CD14-positive monocyte (primary cell): Measurements from ENCODE around the gene TNFSF13. TPM values are rescaled to one million over a fixed set of nuclear protein-coding genes. Genes with fewer than 3 reads are reported as not detected.

Experiments used
- DNase-seq, 3 donors: peaks; one replicate each; pipeline ENCODE4 v3.0.0-alpha.2; 2011 to 2022
- H2AFZ ChIP-seq: 2 replicates; pipeline ENCODE4 v1.6.0; 2012; ENCODE audit warnings: mild to moderate bottlenecking, low read depth, low read length, inconsistent platforms; ENCODE audit not compliant: insufficient read depth, poor library complexity, severe bottlenecking
- H3K27ac ChIP-seq, 2 donors: 1 replicate in 1 of 2; 2 replicates in 1 of 2; pipeline ENCODE4 v1.5.1; 2012 to 2013; ENCODE audit warnings: low read length in 2 of 2, control low read depth in 1 of 2, inconsistent platforms in 1 of 2, low read depth in 1 of 2, mild to moderate bottlenecking in 1 of 2
- H3K27me3 ChIP-seq, 2 donors: one replicate each; pipeline versions ENCODE4 v1.6.0 to v1.6.1; 2011 to 2013; ENCODE audit warnings: low read length in 2 of 2; ENCODE audit not compliant: control insufficient read depth in 2 of 2, insufficient read depth in 2 of 2
- H3K36me3 ChIP-seq, 2 donors: replicated peaks in 1 of 2; 1 replicate in 1 of 2; 2 replicates in 1 of 2; pipeline versions ENCODE4 v1.5.1 to v1.6.1; 2012 to 2013; ENCODE audit warnings: low read length in 2 of 2, control low read depth in 1 of 2, inconsistent platforms in 1 of 2, mild to moderate bottlenecking in 1 of 2; ENCODE audit not compliant: insufficient read depth in 2 of 2, control insufficient read depth in 1 of 2
- H3K4me1 ChIP-seq, 2 donors: 1 replicate in 1 of 2; 2 replicates in 1 of 2; pipeline versions ENCODE4 v1.5.1 to v1.6.1; 2012 to 2013; ENCODE audit warnings: low read length in 2 of 2, control low read depth in 1 of 2, inconsistent platforms in 1 of 2, mild to moderate bottlenecking in 1 of 2, moderate library complexity in 1 of 2; ENCODE audit not compliant: insufficient read depth in 2 of 2, control insufficient read depth in 1 of 2
- H3K4me2 ChIP-seq: replicated peaks from 2 replicates; pipeline ENCODE3; 2012; ENCODE audit warnings: low read length, moderate library complexity, mild to moderate bottlenecking; ENCODE audit not compliant: poor library complexity, severe bottlenecking; ENCODE audit errors: extremely low read depth
- H3K4me3 ChIP-seq, 3 experiments: fragments of 200-600 bp in 1 of 3; sonication (generic) in 1 of 3; replicated peaks in 1 of 3; 1 replicate in 2 of 3; 2 replicates in 1 of 3; pipeline ENCODE4 v1.5.1; 2011 to 2013; ENCODE audit warnings: low read length in 3 of 3, mild to moderate bottlenecking in 3 of 3, control low read depth in 2 of 3, low read depth in 2 of 3, inconsistent platforms in 1 of 3, moderate library complexity in 1 of 3
- H3K79me2 ChIP-seq: 2 replicates; pipeline ENCODE4 v1.6.0; 2012; ENCODE audit warnings: mild to moderate bottlenecking, control low read depth, inconsistent platforms, low read length, moderate library complexity; ENCODE audit not compliant: insufficient read depth
- H3K9ac ChIP-seq: 2 replicates; pipeline ENCODE4 v1.6.0; 2017; ENCODE audit warnings: low read length, mild to moderate bottlenecking; ENCODE audit not compliant: insufficient read depth, poor library complexity, severe bottlenecking
- H3K9me3 ChIP-seq, 2 donors: replicated peaks in 1 of 2; 1 replicate in 1 of 2; 2 replicates in 1 of 2; pipeline versions ENCODE4 v1.5.1 to v1.6.1; 2012 to 2013; ENCODE audit warnings: low read length in 2 of 2, control low read depth in 1 of 2; ENCODE audit not compliant: control insufficient read depth in 1 of 2, insufficient read depth in 1 of 2
- H4K20me1 ChIP-seq: 2 replicates; pipeline ENCODE4 v1.6.0; 2012; ENCODE audit warnings: mild to moderate bottlenecking, low read length, control low read depth, moderate library complexity; ENCODE audit not compliant: insufficient read depth
- H3K27ac Mint-ChIP-seq, 7 donors: one replicate each; pipeline ENCODE4 v1.8.0; 2020; ENCODE audit warnings: mild to moderate bottlenecking in 7 of 7, mixed read lengths in 7 of 7, moderate library complexity in 6 of 7, inconsistent platforms in 2 of 7
- H3K27me3 Mint-ChIP-seq, 3 donors: one replicate each; pipeline ENCODE4 v1.8.0; 2021 to 2022; ENCODE audit warnings: low read depth in 3 of 3, mild to moderate bottlenecking in 3 of 3, mixed read lengths in 3 of 3, moderate library complexity in 3 of 3, inconsistent platforms in 1 of 3
- H3K36me3 Mint-ChIP-seq, 2 donors: one replicate each; pipeline ENCODE4 v1.8.0; 2020; ENCODE audit warnings: mixed read lengths in 2 of 2, inconsistent platforms in 1 of 2, mild to moderate bottlenecking in 1 of 2
- H3K4me1 Mint-ChIP-seq: one replicate; pipeline ENCODE4 v1.8.0; 2020; ENCODE audit warnings: mild to moderate bottlenecking, mixed read lengths
- H3K4me3 Mint-ChIP-seq, 2 donors: one replicate each; pipeline ENCODE4 v1.8.0; 2020; ENCODE audit warnings: mild to moderate bottlenecking in 2 of 2, mixed read lengths in 2 of 2, moderate library complexity in 1 of 2
- H3K9me3 Mint-ChIP-seq, 7 donors: one replicate each; pipeline ENCODE4 v1.8.0; 2020 to 2022; ENCODE audit warnings: mixed read lengths in 7 of 7, mild to moderate bottlenecking in 6 of 7, moderate library complexity in 6 of 7, inconsistent platforms in 2 of 7
- WGBS: methylation state at CpG from one replicate; pipeline ENCODE4 v1.1.5; 2013; ENCODE audit warnings: missing lambda C conversion rate; ENCODE audit not compliant: insufficient coverage; 5-methylcytosine and 5-hydroxymethylcytosine counted together
- intact Hi-C, 2 donors: fragments of 100-400 bp; cut with micrococcal nuclease; formaldehyde crosslinking; loops; one replicate each; pipeline versions ENCODE4 v1.15.0 to v1.15.1; 2023
- polyA plus RNA-seq, 3 donors: library from polyadenylated mRNA; depleted of rRNA in 1 of 3; unstranded in 2 of 3; stranded (reverse) in 1 of 3; fragments of 300-500 nt in 2 of 3; fragments of >200 nt in 1 of 3; fragmentation: Illumina TruSeq in 2 of 3; gene quantifications; 1 replicate in 2 of 3; 2 replicates in 1 of 3; pipeline ENCODE4 v1.2.3, GENCODE V29; 2012 to 2021
- TF ChIP-seq, protein P1 (sequence below): fragments of 200-600 bp; IDR thresholded peaks from one replicate; pipeline ENCODE4 v1.8.0; 2022; ENCODE audit warnings: antibody characterized with exemption, mild to moderate bottlenecking

Gene TNFSF13
- polyA plus RNA-seq, 3 donors = 236 to 523 (median 491) TPM

DNA sequence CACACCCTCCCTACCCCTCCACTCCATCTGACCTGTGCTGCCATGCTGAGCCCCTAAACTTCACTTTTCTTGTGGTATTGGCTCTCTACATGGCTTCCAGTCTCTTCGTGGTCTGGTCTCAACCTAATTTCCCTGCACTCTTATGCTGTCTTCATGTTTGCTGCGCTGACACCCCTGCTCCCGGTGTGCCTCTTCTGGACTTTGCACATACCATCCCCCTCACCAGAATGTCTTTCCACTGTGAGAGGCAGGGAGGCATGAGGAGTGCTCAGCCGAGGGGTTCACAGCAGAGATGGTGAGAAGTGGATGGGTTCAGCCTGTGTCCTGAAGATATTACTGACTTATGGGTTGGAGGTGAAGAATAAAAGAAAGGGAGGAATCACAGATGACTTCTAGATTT, 7.2 kb upstream of the TNFSF13 start:
- H3K4me1 Mint-ChIP-seq = peaks cover 71% of the 10 kb centered on the region

DNA sequence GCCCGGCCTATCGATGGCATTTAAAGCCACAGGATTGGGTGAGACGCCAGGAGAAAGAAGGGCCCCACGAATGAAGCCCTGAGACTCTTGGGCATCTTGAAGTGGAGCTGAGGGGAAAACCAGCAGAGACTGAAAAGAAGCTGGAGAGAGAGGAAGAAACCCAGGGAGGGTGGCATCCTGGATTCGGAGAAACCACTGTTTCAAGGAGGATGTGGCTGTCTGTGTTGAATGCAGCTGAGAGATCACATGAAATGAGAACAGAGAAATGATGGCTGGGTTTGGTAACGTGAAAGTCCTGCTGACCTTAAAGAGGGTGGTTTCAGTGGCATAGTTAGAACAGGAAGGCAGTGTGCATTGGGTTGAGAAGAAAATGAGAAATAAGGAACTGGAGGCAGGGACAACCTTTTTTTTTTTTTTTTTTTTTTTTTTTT, 5.9 kb upstream of the TNFSF13 start:
- DNase-seq = peak; percentile 79 to 82 (median 81)
- no peaks in the 10 kb centered on the region for H4K20me1 ChIP-seq
- H2AFZ ChIP-seq = peak overlapping the region; percentile 23
- peak overlapping the region; percentile 83 to 96 (median 94) for H3K27ac Mint-ChIP-seq
- peak overlapping the region; percentile 42 to 83 for H3K4me3 Mint-ChIP-seq
- H3K36me3 Mint-ChIP-seq = peaks cover 35 to 40% of the 10 kb centered on the region in 2 donors
- H3K27ac ChIP-seq = peak overlapping the region; percentile 74 to 90
- peak overlapping the region; percentile 54 for H3K9ac ChIP-seq
- TF ChIP-seq, protein P1, sequence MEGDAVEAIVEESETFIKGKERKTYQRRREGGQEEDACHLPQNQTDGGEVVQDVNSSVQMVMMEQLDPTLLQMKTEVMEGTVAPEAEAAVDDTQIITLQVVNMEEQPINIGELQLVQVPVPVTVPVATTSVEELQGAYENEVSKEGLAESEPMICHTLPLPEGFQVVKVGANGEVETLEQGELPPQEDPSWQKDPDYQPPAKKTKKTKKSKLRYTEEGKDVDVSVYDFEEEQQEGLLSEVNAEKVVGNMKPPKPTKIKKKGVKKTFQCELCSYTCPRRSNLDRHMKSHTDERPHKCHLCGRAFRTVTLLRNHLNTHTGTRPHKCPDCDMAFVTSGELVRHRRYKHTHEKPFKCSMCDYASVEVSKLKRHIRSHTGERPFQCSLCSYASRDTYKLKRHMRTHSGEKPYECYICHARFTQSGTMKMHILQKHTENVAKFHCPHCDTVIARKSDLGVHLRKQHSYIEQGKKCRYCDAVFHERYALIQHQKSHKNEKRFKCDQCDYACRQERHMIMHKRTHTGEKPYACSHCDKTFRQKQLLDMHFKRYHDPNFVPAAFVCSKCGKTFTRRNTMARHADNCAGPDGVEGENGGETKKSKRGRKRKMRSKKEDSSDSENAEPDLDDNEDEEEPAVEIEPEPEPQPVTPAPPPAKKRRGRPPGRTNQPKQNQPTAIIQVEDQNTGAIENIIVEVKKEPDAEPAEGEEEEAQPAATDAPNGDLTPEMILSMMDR = no peak
- H3K36me3 ChIP-seq = no peaks in the 10 kb centered on the region
- H3K4me2 ChIP-seq = peak overlapping the region; percentile 60
- WGBS = 1% methylated on average over 6 of the region's 6 CpGs
- no peaks in the 10 kb centered on the region for H3K9me3 Mint-ChIP-seq
- H3K9me3 ChIP-seq = no peaks in the 10 kb centered on the region
- H3K27me3 Mint-ChIP-seq = peaks cover 3 to 7% (median 6%) of the 10 kb centered on the region in 3 donors
- H3K79me2 ChIP-seq = peaks cover 47% of the 10 kb centered on the region
- H3K4me3 ChIP-seq = peak overlapping the region in 1 of 3 experiments; percentile 62
- no peaks in the 10 kb centered on the region for H3K27me3 ChIP-seq
- peaks cover 81% of the 10 kb centered on the region for H3K4me1 Mint-ChIP-seq
- peaks cover 83 to 88% of the 10 kb centered on the region in 2 donors for H3K4me1 ChIP-seq
- intact Hi-C loops = no loop called here

More for the DNA sequence above, 7.2 kb upstream of the TNFSF13 start:
- Histone ChIP-seq H3K9ac (no peak overlapping the region), H4K20me1 (no peaks in the 10 kb centered on the region), H3K4me3 (peak overlapping the region in 1 of 3 experiments; percentile 19), H3K4me1 (peaks cover 71 to 75% of the 10 kb centered on the region in 2 donors), H3K9me3 (no peaks in the 10 kb centered on the region), H3K27ac (peak overlapping the region; percentile 74 to 90), H3K79me2 (peaks cover 44% of the 10 kb centered on the region), H3K27me3 (no peaks in the 10 kb centered on the region), H3K4me2 (no peak overlapping the region), H2AFZ (no peak overlapping the region), H3K36me3 (no peaks in the 10 kb centered on the region)
- TF ChIP-seq, protein P1 = no peak
- H3K36me3 Mint-ChIP-seq = peaks cover 32 to 37% of the 10 kb centered on the region in 2 donors
- no peaks in the 10 kb centered on the region for H3K9me3 Mint-ChIP-seq
- intact Hi-C loops = no loop called here
- peak overlapping the region; percentile 8 to 96 (median 86) for H3K27ac Mint-ChIP-seq
- no peak overlapping the region for H3K4me3 Mint-ChIP-seq
- H3K27me3 Mint-ChIP-seq = peaks cover 5 to 9% (median 9%) of the 10 kb centered on the region in 3 donors
- DNase-seq = no peak
- WGBS = 100% methylated on average over 1 of the region's 4 CpGs
